ENCODE measurements around the gene ARID3A.
"Not testable (repeated sequence)": the region's sequence is repeated elsewhere in the genome, so short reads cannot be mapped to it uniquely, and the experiment has no call there.

The ARID3A gene

DNA sequence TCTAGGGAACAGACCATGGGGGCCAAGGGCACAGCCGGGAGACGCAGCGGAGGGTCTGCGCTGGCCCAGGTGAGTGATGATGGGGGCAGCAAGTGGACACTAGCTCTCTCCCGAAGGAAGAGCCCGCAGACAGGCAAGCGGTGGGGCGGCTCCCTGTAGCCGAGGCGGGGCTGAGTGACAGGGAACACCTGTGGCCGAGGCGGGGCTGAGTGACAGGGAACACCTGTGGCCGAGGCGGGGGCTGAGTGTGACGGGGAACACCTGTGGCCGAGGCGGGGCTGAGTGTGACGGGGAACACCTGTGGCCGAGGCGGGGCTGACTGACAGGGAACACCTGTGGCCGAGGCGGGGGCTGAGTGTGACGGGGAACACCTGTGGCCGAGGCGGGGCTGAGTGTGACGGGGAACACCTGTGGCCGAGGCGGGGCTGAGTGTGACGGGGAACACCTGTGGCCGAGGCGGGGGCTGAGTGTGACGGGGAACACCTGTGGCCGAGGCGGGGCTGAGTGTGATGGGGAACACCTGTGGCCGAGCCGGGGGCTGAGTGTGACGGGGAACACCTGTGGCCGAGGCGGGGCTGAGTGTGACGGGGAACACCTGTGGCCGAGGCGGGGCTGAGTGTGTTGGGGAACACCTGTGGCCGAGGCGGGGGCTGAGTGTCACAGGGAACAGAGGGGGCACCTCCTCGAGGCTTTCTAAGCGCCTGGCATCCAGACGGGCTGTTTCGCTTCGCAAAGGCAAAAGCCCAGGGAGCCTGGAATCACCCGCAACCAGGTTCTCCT lies 34.2 kb upstream of the ARID3A start:
- DNase-seq (ENCODE audit: low read depth in 2 of 3, low spot score in 1 of 3): not testable (repeated sequence)

DNA sequence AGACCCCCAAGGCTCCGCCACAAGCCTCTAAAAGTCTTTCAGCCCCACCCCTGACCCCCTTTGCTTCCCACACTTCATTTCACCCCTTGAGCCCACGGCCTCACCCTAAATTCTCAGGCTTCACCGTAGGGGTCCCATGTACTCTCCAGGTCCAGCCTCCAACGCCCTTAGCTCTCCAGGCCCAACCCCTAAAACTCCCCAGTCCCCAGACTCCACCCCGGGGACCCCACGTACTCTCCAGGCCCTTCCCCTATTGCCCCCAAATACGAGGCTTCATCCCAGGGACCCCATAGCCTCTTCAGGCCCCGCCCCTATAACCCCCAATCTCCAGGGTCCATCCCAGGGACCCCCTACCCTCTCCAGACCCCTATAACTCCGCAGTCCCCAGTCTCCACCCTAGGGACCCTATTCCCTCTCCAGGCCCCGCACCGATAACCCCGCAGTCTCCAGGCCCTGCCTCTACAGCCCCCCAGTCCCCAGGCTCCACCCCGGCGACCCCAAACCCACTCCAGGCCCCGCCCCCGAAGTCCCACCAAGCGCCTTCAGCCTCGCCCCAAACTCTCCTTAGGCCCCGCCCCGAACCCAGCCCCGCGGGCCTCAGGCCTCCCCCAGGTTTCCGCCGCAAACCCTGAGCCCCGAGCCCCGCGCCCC lies 33.5 kb upstream of the ARID3A start:
- DNase-seq (ENCODE audit: low read depth in 2 of 3, low spot score in 1 of 3): no peak

- DNase-seq (ENCODE audit: low read depth in 2 of 3, low spot score in 1 of 3): peak; percentile 82 to 84 (median 83)
Measured at GRCh38 chr19:892894-893689, 32.7 kb upstream of the ARID3A start, which contains the start of the genes MED16 and RNU6-9. TSS of gene MED16 (minus strand) at chr19:893187. CDS start at chr19:891131, 2,056 bp downstream. TSS of gene RNU6-9 (plus strand) at chr19:893484.

DNA sequence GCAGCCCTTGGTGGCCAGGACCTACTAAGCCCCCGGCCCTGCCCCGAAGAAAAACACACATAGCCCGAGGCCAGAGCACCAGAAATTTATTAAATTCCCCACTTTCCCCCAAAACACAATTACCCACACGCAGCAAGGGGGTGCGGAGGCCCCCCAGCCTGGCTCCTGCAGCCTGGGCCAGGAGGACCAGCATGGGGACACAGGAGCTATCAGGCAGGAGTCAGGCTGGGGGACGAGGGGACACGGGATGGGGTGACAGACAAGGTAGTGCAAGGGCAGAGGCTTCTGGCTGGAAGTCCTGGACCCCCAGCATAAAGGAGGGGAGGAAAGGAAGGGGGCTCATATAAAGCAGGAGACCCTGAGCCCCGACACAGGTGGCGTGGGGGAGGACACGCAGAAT lies 29.4 kb upstream of the ARID3A start:
- DNase-seq (ENCODE audit: low read depth in 2 of 3, low spot score in 1 of 3): no peak

GRCh38 chr19:896999-897398 lies 28.8 kb upstream of the ARID3A start:
- DNase-seq (ENCODE audit: low read depth in 2 of 3, low spot score in 1 of 3): no peak

GRCh38 chr19:897442-898039 lies 28.3 kb upstream of the ARID3A start:
- DNase-seq (ENCODE audit: low read depth in 2 of 3, low spot score in 1 of 3): no peak

GRCh38 chr19:898663-899062 lies 27.2 kb upstream of the ARID3A start:
- no peak for DNase-seq (ENCODE audit: low read depth in 2 of 3, low spot score in 1 of 3)

- DNase-seq (ENCODE audit: low read depth in 2 of 3, low spot score in 1 of 3): no peak
Measured at GRCh38 chr19:899336-900042, 26.3 kb upstream of the ARID3A start.

- DNase-seq (ENCODE audit: low read depth in 2 of 3, low spot score in 1 of 3): no peak
Measured at GRCh38 chr19:900043-900301, 25.9 kb upstream of the ARID3A start.

- DNase-seq (ENCODE audit: low read depth in 2 of 3, low spot score in 1 of 3): no peak
Measured at GRCh38 chr19:900302-901111, 25.3 kb upstream of the ARID3A start.

DNA sequence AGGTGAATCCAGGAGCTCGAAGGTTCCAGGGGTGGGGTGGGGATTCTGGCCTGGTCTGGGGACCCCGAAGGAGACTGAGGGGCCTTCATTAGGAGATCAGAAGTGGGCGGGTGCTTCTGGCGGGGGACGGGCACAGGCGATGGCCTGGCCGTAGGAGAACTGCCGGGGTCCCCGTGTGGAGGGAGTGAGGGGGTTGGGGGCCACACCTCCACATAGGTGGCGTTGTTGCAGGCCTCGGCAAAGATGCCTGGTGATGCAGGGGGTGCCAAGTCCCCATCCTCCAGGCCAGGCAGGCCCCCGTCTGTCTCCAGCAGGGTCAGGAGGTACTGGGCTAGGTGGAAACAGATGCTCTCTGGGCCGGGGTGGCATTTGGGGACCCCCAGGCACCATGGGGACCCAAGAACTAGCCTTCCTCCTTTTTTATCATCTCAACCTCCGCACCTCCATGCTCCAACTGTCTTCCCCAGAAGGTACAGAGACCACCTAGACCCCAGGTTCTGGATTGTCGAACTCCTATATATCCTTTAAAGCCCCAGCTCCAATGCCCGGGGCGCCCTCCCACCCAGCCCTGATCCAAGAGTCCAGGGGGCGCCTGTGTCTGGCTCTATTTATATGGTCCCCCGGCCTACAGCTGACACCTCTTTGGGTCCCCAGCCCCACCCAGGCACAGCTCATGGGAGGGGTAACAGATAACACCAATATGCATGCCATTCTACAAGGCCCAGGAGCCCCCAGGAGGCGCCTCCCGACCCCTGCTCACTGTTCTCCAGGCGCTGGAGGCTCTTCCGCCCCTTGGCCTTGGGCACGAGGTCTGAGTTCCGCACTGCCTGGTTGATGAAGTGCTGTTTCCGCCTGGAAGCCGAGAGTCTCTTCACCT lies 24.4 kb upstream of the ARID3A start:
- DNase-seq (ENCODE audit: low read depth in 2 of 3, low spot score in 1 of 3): no peak

- DNase-seq (ENCODE audit: low read depth in 2 of 3, low spot score in 1 of 3): no peak
Measured at GRCh38 chr19:902093-902370, 23.8 kb upstream of the ARID3A start.

- DNase-seq (ENCODE audit: low read depth in 2 of 3, low spot score in 1 of 3): no peak
Measured at GRCh38 chr19:902446-903226, 23.2 kb upstream of the ARID3A start.

- no peak for DNase-seq (ENCODE audit: low read depth in 2 of 3, low spot score in 1 of 3)
Measured at GRCh38 chr19:903266-903797, 22.5 kb upstream of the ARID3A start.

- no peak for DNase-seq (ENCODE audit: low read depth in 2 of 3, low spot score in 1 of 3)
Measured at GRCh38 chr19:904545-904944, 21.3 kb upstream of the ARID3A start.

- no peak for DNase-seq (ENCODE audit: low read depth in 2 of 3, low spot score in 1 of 3)
Measured at GRCh38 chr19:906480-906879, 19.4 kb upstream of the ARID3A start.

DNA sequence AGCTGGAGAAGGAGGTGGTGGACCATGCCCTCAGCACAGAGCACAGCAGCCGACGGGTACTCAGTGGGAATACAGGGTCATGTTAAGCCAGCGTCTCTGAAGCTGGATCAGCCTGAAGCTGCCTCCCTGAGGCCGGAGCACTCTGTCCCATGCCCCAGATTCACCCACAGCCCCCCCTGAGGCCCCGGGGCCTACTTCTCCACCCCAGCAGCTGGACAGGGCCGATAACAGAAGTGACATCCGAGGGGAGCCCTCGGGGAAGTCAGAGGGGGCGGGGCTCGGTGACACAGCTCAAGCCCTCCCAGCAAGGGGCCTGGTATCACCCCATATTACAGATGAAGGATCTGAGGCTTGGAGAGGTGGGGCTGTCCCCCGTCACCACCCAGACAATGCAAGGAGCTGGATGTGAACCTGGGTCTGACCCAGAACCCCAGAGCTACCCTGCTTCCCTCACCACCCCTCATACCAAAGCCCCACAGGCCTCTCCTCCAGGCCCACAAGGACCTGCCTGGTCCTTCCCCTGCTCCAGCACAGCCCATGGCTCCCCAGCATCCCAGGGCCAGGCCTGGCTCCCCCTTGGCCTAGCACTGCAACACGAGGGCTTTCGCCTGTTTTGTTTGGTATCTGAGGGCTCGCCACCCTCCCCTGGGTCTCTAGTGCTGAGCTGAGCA lies 18.5 kb upstream of the ARID3A start:
- DNase-seq (ENCODE audit: low read depth in 2 of 3, low spot score in 1 of 3): no peak
